DMS53 treated with DMSO at 0.1 percent for 48 hours (cell line): ENCODE measurements around the gene ADAMTS2.

Experiments
- DNase-seq: peaks from one replicate; lab custom pipeline; 2025; ENCODE audit not compliant: unreplicated experiment; lab: John Stamatoyannopoulos, UW

Gene ADAMTS2

GRCh38 chr5:179345183-179345432, 153 bp downstream of the ADAMTS2 start:
- DNase-seq = no peak

- no peak for DNase-seq
Measured at GRCh38 chr5:179344431-179345182, 654 bp downstream of the ADAMTS2 start.

- no peak for DNase-seq
Measured at GRCh38 chr5:179343719-179344430, 1.4 kb downstream of the ADAMTS2 start.

GRCh38 chr5:179343021-179343718, 2.1 kb downstream of the ADAMTS2 start:
- DNase-seq = no peak

GRCh38 chr5:179342577-179342976, 2.7 kb downstream of the ADAMTS2 start:
- no peak for DNase-seq

- no peak for DNase-seq
Measured at GRCh38 chr5:179340465-179340864, 4.8 kb downstream of the ADAMTS2 start.

GRCh38 chr5:179339996-179340395, 5.3 kb downstream of the ADAMTS2 start:
- no peak for DNase-seq

GRCh38 chr5:179339081-179339480, 6.2 kb downstream of the ADAMTS2 start:
- no peak for DNase-seq

GRCh38 chr5:179337796-179338676, 7.2 kb downstream of the ADAMTS2 start:
- no peak for DNase-seq

GRCh38 chr5:179336871-179337795, 8.1 kb downstream of the ADAMTS2 start:
- DNase-seq = no peak

GRCh38 chr5:179336126-179336870, 9.0 kb downstream of the ADAMTS2 start:
- DNase-seq = no peak

- no peak for DNase-seq
Measured at GRCh38 chr5:179333796-179334761, 11.2 kb downstream of the ADAMTS2 start.

GRCh38 chr5:179332741-179333290, 12.4 kb downstream of the ADAMTS2 start:
- no peak for DNase-seq

- DNase-seq = no peak
Measured at GRCh38 chr5:179331591-179332375, 13.5 kb downstream of the ADAMTS2 start.

GRCh38 chr5:179330186-179330900, 14.9 kb downstream of the ADAMTS2 start:
- DNase-seq = no peak

- no peak for DNase-seq
Measured at GRCh38 chr5:179328291-179328690, 17.0 kb downstream of the ADAMTS2 start.
